PC-9 (cell line): Measurements from ENCODE around the gene GCNT2.

Source experiments
- CTCF ChIP-seq: fragments of 200-600 bp; sonication (generic); conservative IDR thresholded peaks from 2 replicates; pipeline ENCODE4 v1.6.1; 2017; ENCODE audit warnings: mixed run types, antibody characterized with exemption, mild to moderate bottlenecking, moderate library complexity
- EZH2 ChIP-seq: fragments of 200-600 bp; sonication (generic); IDR thresholded peaks from 2 replicates; pipeline ENCODE4 v1.8.0; 2017; ENCODE audit warnings: antibody characterized with exemption, low read depth

GRCh38 chr6:10655508-10656055, 134.4 kb downstream of the GCNT2 start:
- TF ChIP-seq CTCF (no peak), EZH2 (no peak)
